UCSD-AML1 (cell line): ENCODE results near the gene PCBP2.

ENCODE experiments used
- DNase-seq: peaks from one replicate; lab custom pipeline; 2025; ENCODE audit not compliant: unreplicated experiment; lab: John Stamatoyannopoulos, UW

Gene PCBP2

DNA sequence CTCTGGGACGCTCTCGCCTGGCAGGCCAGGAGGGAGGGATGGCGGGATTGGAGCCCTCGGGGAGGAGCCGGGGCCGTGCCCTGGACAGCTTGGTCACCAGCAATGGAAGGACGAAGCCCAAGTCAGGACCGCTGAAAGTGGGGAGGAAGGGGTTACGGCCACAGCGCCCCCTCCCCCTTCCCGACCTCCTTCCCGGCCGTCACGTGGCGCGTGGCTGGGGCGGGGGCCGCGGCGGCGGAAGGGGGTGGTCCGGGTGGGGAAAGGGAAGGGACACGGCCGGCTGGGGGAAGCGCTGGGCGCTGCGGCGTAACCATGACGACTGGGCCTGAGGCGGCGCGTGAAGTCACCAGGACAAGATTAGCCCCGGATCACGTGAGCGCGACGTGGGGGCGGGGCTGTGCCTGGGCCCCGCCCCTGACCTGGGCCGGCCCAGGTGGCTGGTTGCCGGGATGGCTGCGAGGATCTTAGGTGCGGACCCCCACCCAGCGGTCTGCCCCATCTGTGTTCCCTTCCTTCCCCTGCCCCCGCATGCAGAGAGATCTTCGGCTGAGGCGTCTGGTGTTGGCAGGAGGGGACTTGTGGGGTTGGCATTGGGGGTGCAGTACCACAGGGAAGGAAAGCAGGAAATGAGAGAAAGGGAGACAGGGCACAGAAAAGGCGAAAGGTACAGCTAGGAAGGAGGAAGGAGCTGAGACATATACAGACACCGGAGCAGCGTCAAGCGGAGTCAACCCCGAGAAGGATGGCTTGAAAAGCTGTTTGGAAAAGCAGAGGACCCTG lies 41.1 kb downstream of the PCBP2 start:
- peak; percentile 93 for DNase-seq

DNA sequence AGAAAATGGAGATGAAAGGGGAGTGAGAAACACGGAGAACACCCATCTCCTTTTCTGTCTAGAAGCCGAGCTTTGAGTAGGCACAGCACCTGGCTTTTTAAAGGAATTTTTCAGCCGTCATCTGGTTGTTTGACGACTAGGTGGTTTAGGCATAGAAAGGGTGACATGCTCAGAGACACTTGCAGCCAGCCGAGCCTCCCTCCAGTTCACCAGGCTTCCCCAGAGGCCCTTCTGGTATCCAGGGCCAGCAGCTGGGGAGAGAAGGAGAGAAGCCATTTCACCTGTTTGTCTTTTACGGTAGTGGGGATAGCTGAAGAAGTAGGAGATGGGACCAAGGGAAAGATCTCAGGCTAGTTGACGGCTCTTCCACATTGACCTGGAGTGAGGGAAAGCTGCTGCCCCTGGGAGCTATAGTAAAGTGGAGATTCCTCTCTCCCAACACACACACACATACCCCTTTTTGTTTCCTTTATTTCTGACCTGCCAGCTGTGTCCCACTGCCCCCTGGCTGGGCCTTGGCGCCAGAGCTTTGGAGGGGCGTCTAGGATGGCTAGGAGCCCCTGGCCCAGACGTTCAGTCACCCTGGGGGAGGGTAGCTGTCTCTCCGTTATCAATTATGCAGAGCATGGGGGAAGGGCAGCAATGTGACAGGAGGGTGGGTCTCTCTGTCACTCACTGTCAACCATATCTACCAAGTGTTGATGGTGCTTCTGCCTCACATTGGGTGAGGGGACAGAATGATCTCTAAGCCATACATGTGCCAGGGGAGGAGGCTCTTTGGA lies 41.9 kb downstream of the PCBP2 start:
- no peak for DNase-seq

DNA sequence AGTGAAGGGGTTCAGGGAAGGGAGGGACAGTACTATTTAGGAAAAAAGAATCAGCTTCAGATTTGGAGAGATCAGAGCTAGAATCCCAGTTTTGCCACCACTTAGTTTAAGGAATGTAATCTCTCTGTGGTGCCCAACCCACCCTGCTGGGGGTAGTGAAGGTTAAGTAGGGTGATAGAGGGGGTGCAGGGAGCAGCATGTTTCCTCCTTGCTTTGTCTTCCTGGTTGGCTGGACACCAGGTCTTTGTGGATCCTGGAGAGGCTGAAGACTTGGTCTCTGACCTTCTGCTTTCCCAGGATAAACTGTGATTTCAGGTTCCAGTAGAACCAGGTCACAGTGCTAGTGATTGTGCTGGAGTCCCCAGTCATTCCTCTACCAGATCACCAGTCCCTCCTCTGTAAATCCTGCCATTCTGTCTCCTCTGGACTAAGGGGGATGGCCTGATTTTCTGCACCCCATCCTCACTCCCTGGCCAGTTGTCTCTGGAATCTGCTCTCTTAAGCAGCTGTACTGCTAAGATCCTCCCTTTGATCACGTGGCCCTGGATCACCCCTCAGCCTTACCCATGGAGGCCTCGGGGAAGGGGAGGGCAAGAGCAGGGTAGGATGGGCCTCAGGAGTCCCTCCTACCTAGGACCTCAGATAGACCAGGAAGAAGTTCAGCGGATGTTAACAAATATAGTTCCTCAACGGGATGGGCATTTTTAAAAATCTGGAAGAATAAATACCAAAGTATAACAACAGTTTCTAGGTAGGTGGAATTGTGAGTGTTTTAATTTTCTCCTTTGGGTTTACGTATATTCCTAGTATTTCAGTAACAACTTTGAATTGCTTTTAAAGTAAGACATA lies 44.2 kb downstream of the PCBP2 start:
- DNase-seq: peak; percentile 51

DNA sequence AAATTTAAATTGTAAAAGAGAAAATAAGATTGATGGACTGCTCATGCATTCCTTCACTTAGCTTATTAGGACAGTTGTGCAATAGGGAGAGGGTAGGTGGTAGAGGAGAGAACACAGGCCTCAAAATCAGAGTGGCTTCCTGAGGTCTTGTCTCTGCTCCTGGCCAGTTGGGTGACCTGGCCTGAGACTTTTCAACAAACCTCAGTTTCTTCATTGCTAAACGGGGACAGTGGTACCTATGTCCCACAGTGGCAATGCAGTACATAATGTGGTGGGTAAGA lies 44.8 kb downstream of the PCBP2 start:
- no peak for DNase-seq

DNA sequence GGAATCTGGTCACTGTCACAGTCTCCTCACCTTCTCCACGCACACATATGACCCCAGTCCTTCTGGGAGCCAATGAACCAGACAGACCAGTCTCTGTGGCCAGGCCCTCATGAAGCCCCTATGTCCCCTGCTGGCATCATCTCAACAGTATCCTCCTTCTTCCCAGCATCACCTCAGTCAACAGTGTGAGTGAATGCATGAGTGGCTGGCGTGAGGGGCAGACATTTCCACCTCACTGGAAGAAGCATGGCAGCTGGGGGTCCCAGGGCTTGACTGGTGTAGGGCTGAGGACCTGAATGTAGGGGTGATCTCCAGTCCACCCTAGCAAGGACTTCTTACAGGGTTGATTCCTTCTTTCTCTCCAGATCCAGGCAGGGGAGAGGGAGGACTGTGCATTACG lies 45.6 kb downstream of the PCBP2 start:
- no peak for DNase-seq

DNA sequence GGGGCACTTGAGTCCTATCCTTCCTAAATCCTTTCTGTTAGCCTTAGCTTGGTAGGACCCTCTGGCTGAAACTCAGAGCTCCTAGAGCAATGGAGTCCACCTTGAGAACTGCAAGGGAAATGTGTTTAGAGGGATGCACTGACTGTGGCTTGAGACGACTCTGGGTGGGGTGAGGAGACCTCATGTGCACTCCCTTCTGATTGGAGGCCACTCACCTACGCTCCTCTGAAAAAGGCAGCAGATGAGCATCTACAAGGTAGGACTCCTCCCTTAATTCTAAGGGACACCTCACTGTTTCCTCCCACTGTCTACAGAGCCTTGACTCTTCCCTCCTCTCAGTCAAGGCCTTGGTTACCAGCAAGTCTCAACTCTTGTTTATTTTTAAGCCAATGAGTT lies 46.3 kb downstream of the PCBP2 start:
- DNase-seq: no peak

DNA sequence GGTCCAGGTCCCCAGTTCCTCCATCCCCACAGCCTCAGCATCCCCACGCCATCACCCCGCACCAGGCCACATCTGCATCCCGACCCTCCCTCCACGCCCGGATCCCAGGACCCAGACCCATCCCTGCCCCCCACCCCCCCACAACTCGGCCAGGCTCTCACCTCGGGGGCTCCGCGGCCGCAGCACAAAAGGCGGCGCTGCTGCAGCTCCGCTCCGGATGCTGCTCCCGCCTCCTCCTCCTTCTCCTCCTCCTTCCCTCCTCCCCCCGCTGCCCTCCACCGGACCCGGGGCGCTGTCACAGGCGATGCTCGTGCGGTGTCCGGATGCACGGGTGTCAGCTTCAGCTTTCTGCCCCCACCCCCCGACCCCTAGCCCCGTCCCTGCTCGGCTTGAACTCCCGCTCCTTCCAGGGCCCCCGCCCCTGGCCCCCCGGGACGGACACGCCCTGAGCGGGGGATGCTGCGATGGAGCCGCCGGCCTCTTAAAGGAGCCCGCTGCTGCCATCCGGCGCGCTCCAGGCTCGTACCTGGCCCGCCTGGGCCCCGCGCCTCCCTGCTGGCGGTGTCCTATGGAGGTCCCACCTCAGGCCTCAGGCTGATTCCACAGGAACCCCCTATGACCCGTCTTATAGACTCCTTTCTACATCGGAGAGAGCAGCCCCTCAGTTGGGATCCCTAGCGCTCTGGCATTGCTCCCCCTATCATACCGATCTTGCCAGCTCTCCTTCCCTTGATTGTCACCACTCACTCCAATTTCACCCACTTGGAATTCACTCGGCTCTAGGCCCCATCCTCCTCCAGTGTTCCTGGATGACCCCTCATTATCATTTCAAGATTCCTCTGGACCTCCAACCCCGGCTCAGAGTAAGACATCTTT lies 47.6 kb downstream of the PCBP2 start, which contains the start of gene MAP3K12:
Gene MAP3K12 (minus strand): TSS at position 193 of the 876 bp plus-strand sequence. CDS start 12,067 bp downstream, outside the sequence.
- peak; percentile 67 for DNase-seq

DNA sequence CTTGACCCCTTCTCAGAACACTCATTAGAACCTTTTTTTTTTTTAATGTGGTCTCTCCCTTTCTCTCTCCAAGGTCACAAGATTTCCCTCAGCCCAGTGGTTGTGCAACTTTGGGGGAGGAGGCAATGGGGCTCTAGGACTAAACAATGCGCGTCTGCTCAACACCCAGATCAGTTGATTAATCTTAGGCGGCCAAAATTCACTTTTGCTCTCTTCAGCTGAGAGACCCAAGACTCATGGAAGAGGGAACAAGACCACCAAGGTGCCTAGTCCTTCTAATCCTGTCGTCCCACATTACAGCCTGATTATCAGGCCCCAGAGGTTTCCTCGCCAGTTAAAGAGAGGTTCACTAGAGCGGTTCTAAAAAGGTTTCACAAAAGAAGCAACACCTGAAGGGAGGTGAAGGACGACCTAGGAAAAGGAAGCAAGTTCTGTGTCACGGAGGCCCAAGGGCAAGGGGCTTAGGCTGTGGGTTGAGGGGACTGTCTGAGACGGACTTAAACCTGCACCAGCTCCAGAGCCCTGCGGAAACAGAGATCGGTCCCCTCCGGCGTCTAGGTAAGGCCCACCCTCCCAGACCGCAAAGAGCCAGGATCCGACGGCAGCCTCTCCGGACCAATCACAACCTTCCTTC lies 48.4 kb downstream of the PCBP2 start:
- DNase-seq: no peak

DNA sequence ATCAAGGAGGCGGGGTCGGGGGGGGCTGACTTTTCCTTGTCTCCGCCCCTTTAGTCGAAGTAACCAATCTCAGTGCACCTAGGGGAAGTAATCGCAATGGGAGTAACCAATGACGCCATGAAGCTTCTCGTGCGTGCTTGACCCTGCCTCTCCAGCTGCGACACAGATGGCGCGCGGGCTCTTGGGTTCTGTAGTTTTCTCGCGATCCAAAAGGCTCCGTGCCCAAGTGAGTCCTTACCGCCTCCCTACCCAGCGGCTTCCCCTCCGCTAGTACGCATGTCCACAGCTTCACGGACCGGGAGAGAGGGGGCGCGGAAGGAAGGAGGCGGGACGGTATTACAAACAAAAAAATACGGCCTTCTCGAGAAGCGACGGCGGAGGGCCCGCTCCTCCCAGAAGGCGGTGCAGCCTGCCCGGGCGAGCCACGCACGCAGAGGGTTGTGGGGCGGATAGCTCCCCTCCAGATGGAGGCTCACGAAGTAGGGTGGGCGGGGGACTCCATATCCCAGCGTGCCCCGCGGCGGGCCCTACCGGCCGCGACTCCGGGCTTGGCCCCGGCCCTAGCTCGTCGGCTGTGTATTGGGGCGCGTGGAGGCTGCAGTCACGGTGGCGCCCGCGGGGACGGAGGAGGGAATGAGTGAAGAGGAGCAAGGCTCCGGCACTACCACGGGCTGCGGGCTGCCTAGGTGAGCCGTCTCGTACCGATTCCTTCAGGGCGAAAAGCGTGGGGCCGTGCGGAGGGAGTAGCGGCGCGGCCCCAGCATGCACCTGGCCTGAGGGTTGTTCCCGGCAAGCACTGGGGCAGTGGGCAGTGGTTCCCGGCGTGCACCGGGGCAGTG lies 49.1 kb downstream of the PCBP2 start, which contains the start of gene TARBP2:
Gene TARBP2 (plus strand): TSS at position 508 of the 839 bp plus-strand sequence. CDS start 126 bp downstream, at position 634.
- DNase-seq: peak; percentile 98

DNA sequence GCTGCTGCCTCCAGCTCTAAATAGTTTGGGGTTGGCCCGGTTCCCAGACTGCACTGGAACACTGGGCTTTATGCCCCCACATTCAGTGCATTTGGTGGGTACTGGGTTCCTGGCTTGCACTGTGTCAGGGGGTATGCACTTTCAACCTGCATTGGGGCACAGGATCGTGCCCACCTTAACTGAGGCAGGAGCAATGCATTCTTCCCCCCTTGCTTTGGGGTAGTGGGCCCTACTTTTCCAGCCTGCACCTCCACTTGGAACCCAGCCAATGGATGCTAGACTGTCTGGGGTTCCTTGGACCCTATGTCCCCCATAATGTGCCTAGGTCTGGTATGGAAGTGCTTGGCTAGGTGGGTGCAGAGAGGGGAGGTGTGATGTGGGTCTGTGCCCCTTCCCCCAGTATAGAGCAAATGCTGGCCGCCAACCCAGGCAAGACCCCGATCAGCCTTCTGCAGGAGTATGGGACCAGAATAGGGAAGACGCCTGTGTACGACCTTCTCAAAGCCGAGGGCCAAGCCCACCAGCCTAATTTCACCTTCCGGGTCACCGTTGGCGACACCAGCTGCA lies 49.8 kb downstream of the PCBP2 start:
- no peak for DNase-seq

DNA sequence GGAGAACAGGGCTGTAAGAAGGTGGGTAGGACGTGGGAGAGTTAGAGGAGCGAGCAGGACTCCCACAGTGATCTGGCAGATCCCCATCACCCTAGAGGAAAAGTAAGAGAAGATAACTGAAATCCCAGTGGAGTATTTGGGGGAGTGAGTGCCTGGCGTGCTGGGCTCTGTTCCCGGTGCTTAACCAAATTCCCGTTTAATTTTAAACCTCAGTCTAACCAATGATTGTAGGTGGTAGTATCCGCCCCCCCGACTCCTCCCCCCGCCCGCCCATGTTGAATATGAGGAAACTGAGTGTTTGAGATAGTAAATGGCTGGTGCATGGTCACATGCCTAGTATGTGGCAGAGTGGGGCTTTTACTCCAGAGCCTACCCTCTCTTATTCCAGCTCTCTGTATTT lies 50.4 kb downstream of the PCBP2 start:
- no peak for DNase-seq

DNA sequence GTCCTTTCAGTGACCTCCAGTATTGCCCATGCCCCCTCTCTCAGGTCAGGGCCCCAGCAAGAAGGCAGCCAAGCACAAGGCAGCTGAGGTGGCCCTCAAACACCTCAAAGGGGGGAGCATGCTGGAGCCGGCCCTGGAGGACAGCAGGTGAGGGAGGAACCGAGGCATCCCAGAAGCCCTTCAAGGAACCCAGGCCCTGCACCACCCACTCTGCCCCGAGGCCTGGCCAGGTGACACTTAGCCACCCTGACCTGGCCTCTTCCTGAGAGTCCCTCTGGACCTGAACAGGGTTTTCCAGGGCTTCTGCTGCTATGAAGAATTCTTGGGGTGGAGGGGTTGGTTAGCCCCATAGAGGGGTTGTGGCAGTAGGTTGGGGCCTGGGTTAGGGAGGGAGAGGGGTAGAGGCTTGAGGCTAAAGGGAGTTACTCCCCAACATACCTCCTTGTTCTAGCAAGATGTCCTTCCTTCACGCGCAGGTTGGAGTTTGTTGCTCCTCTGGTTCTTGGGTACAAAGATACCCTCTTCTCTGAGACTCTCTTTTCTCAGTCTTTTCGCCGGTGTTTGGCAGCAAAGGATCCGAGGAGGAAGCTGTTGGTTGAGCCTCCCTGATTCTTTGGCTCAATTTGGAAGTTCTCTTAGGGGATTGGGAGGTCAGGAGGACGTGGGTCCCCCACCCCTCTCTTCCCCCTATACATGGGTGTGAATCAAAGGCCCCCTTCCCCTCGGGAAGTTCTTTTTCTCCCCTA lies 51.3 kb downstream of the PCBP2 start:
- DNase-seq: no peak

DNA sequence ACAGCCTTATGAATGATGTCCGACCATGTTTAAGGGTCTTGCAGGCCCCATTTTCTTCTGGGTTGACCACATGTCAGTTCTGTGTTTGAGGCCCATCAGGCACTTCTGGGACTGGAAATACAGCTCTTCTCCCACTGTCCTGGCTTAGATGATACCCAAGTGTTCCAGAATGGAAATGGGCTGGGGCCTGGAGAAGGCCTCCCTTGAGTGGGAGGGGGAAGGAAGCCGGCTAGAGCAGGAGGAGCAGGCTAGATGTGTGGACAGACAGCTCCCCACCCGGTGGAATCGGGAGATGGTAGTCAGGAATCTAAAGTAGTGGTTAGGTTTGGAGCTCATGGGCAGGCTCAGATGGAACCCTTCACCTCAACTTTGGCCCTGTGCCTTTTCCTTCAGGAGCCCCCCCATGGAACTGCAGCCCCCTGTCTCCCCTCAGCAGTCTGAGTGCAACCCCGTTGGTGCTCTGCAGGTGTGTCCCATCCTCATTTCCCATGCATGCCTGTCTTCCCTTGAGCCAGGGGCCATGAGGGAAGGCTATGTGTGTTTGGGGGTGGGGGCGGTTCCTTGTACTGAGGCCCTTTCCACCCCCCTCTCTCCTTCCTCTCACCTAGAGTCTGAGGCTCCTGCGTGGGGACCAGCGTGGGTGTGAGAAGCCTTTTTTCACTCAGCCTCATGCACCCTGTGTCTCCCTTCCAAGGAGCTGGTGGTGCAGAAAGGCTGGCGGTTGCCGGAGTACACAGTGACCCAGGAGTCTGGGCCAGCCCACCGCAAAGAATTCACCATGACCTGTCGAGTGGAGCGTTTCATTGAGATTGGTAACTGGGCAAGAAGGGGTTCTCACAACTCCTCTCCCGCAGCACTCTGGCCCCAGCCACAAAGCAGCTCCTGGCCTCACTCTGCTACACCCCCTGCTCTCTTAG lies 52.4 kb downstream of the PCBP2 start:
- no peak for DNase-seq

DNA sequence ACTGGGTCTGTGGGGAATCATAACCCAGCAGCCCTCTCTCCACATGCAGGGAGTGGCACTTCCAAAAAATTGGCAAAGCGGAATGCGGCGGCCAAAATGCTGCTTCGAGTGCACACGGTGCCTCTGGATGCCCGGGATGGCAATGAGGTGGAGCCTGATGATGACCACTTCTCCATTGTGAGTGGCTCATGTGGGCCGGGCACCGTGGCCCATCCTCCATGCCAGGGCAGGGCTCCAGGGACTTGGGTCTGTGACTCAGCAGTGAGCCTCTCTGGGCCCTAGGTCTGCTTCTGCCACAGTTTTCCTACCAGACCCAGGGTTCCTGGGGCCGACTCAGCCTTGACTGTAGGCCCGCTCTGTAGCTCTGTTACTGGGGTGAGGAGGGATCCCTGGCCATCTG lies 53.2 kb downstream of the PCBP2 start:
- no peak for DNase-seq

DNA sequence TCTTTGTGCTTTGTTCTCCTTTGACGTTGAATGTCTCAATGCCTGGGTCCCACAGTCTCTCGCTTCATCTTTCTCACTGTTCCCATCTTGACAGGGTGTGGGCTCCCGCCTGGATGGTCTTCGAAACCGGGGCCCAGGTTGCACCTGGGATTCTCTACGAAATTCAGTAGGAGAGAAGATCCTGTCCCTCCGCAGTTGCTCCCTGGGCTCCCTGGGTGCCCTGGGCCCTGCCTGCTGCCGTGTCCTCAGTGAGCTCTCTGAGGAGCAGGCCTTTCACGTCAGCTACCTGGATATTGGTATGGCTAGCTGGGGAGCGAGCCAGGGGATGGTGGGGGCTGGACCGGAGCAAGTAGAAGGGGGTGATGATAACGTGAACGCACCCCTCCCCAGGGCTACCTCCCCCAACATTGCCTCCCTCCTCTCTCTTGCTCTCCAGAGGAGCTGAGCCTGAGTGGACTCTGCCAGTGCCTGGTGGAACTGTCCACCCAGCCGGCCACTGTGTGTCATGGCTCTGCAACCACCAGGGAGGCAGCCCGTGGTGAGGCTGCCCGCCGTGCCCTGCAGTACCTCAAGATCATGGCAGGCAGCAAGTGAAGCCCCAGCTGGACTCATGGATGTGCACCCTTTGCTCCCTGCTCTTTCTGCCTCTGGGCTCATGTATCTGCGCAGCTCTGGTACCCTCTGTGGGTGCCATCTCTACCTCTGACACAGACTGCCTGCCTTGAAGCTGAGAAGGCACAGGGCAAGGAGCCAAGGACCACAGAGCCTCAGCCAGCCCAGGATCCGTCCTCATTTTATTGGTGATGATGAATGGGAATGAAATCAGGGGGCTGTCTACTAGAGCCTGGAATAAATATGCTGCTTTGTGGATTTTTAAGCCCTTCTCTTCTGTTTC lies 53.9 kb downstream of the PCBP2 start:
- no peak for DNase-seq

DNA sequence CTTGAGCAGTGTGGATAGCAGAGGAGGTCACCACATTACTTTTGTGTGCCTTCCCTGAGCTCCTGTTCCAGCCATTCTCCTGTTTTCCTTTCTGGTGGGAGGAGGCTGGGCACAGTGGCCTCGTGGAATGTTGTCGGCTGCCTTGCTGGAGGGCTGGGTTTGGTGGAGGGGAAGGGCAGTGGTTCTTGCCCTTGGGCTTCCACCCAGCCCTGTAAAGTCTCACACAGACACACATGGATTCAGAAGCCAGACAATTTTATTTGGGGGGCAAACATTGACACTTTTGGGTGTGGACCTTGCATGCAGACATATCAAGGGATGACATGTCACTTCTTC lies 54.5 kb downstream of the PCBP2 start:
- DNase-seq: no peak
